ENCODE data around the gene RGPD8.

RGPD8 gene

GRCh38 chr2:112335600-112335999 lies 97.8 kb downstream of the RGPD8 start:
- DNase-seq (ENCODE audit: low read depth in 2 of 2) = no peak

- DNase-seq (ENCODE audit: low read depth in 2 of 2) = no peak
Measured at GRCh38 chr2:112332123-112332696, 101.2 kb downstream of the RGPD8 start.

DNA sequence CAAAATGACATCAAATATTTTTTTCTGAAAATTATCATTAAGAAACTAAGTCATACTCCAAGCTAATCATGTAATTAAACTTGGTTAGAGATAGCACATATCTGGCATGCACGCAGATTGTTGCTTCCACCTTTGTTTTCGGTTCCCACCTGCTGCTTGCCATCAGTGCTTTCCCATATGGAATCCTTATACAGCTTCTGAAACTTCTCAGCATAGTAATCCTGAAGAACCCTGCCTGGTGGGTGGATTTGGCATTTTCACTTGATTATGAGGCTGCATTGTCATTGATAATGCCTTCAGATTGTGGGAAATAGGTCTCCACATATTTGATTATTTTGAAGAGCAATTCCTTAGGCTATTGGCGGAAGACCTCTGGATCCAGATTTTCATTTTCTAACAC lies 110.5 kb downstream of the RGPD8 start:
- no peak for DNase-seq (ENCODE audit: low read depth in 2 of 2)

DNA sequence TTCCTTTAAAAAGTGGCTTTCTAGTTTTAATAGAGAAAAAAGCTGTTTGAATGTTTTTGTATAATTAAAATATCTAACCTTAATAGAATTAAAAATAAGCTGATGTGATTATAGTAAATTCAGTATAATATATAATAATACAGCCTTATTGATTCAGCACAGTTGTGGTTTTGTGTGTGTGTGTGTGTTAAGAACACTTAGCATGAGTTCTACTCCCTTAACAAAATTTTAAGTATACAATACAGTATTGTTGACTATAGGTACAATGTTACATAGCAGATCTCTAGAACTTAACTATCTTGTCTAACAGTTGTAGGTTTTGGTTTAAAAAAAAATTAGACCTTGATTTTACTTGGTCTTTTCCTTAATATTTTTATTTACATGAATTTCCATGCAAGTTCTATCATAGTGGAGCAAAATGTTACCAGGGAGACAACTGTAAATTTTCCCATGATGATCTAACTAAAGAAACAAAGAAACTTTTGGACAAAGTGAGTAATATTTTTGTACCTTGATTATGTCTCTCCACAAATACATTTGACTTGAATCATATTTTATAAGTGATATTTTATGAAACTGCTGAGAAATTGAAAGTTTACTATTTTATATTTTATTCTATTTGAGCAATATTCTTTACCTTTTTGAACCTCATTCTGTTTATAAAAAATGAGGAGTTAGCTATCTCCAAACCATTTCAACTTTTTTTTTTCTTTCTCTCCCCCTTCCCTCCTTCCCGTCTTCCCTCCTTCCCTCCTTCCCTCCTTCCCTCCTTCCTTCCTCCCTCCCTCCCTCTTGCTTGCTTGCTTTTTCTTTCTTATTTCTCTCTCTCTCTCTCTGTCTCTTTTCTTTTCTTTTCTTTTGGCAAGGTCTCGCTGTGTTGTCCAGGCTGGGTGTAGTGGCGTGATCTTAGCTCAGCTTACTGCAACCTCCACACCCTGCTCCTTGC lies 111.8 kb downstream of the RGPD8 start:
- DNase-seq (ENCODE audit: low read depth in 2 of 2) = no peak

Data from stimulated activated CD8-positive, alpha-beta memory T cell treated with anti-CD3 and anti-CD28 coated beads, Interleukin-2, amount 100 ng/mL, for 1 hour (primary cell).